ENCODE results near the gene HOXB6. TPM values are rescaled to one million over a fixed set of nuclear protein-coding genes. Genes with fewer than 3 reads are reported as not detected.
A peak's percentile ranks its signal among the peaks of the same experiment; 100 is the strongest.

Gene HOXB6
- total and polyA plus RNA-seq, 8 donors = 0.12 to 1.8 (median 0.69) TPM

DNA sequence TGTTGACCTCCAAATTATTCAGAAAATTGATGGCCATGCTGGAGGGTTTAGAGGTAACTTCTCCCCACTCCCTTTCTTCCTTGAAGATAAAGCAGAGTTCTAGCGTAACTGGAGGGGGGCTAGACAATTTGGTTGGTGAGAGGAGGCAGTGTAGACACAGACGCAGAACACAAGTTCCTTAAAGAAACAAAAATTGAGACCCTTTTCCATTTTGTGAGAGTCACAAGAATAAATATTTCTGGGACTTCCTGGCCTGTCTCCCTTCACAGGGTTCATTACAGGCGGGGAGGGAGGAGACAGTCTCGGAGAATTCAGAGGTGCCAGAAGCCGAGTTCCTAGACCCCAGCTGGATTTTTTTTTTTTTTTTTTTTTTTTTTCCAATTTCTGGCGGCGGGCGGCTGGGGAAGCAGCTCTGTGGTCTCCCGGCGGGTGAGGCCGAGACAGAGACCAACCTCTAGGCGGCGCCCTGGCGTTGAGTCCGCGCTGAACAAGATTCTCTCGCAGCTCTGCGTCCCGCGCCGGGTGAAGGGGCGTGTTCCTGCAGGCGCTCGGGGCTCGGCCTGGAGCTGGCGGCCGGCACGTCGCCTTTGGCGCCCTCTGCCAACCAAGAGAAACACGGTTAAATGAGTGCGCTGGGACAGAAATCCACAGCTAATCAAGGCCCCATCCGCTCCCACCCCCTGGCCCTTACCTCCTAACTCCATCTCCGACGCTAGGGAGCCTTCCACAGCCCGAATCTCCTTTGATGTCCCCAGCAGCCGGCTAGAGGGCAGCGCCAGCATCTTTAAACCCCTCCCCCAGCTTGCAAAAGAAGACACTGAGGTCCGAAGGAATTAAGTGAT lies 31.6 kb upstream of the HOXB6 start:
- peak; percentile 66 to 93 (median 87) for ATAC-seq
- no peak overlapping the region for H3K27ac ChIP-seq
- H3K27me3 ChIP-seq = peaks cover 0 to 63% (median 29%) of the 10 kb centered on the region in 4 donors
- FAIRE-seq = no peak
- TF ChIP-seq CTCF (IDR thresholded peaks at IDR 0.05) = peak in 3 of 4 donors; percentile 27 to 41 (median 39)
- no peaks in the 10 kb centered on the region for H3K4me1 ChIP-seq
- intact Hi-C loops (cut with DNase I) = no loop called here
- H3K9me3 ChIP-seq = no peaks in the 10 kb centered on the region
- DNase-seq = peak; percentile 39 to 90 (median 66)
- H3K36me3 ChIP-seq = no peaks in the 10 kb centered on the region
- no peak overlapping the region for H3K4me3 ChIP-seq
- WGBS, 2 donors = 4% methylated on average over 38 to 39 of the region's 39 CpGs

DNA sequence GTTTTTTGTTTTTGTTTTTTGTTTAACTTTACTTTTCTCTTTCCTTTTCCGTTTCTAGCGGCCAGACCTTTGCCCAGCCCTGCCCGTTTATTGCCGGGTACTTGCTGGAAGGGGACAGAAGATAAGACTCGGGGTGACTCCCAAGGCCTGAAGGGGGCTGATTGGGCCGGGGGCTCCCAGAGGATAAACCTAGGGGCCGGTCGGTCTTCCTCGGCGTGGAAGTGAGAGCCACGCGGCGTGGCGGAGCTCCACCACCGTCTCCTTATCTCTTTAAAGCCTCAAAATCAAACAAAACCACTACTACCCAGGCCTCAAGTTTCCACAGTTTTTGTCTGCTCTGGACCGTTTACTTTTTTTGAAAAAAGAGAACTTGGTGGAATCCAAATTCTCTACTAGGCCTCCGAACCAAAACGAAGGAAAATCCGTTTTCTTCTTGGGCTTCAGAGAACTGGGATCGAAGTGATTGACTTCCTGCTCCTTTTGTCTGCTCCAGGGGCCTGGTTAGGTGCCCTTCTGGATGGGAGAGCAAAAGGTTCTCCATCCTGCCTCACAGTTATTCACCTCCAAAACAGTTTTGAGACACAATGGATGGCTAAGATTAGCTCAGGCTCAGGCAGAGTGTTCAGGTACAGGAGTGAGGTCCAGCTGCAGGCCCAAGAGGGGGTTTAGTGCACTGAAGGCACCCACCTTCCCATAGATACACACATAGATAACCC lies 29.9 kb upstream of the HOXB6 start:
- Histone ChIP-seq H3K27me3 (peaks cover 1 to 71% (median 31%) of the 10 kb centered on the region in 4 donors), H3K4me3 (no peak overlapping the region), H3K4me1 (no peaks in the 10 kb centered on the region), H3K36me3 (no peaks in the 10 kb centered on the region), H3K27ac (no peak overlapping the region), H3K9me3 (no peaks in the 10 kb centered on the region)
- DNase-seq (no peak), ATAC-seq (no peak), FAIRE-seq (no peak)
- no peak for TF ChIP-seq CTCF (IDR thresholded peaks at IDR 0.05)
- intact Hi-C loops (cut with DNase I) = no loop called here
- 19 to 25% methylated on average over 20 of the region's 20 CpGs for WGBS, 2 donors

DNA sequence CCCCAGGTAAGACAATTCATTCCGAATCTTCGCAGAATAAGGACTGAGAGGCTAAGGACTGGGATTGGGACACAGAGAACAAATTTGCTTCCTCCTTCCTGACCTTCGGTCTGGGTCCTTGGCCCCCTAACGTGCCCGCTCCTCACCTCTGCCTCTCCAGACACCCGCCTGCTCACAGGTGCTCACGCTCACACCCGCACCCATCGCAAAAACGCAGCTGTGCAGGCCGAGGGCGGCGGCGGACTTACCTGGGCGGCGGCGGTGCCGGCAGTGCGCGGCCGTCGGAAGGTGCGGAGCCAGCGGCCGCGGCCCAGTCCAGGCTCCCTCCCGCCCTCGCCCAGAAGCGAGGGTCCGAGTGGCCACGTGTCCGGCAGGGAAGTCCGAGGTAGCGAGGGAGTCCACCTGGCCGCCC lies 28.5 kb upstream of the HOXB6 start:
- no peak for DNase-seq
- no peaks in the 10 kb centered on the region for H3K4me1 ChIP-seq

DNA sequence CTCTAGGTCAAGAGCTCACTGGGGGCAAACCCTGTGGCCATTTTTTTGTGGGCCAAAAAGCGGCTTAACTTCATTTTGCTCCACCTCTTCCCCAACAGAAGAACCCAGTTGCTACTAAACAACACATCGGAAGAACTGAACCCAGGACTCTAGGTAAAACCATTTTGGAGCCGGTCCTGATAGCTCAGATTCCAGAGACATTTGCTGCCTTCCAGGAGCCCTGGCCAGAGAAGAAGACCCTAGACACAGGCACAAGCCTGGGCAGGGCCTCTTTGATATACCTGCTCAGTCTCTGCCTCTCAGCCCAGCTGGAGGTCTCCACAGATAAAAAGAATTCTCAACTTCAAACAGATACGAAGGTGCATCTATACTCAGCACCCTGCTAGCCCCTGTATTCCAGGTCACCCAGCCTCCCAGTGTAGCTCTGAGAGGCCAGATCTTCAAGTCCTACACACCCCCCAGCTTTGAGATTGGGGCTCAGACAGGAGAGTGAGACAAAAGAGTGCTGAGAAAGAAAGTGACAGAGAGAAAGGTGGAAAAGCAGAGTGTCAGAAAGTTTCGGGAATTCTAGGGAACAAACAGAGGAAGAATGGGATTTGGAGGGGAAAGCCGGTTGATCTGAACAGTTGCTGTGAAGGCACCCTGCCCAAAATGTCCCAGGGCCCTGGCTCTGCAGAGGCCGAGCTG lies 27.9 kb upstream of the HOXB6 start:
- ATAC-seq = no peak
- no peaks in the 10 kb centered on the region for H3K36me3 ChIP-seq
- H3K4me3 ChIP-seq = no peak overlapping the region
- peaks cover 13 to 83% (median 35%) of the 10 kb centered on the region in 4 donors for H3K27me3 ChIP-seq
- DNase-seq = no peak
- no peak for TF ChIP-seq CTCF (IDR thresholded peaks at IDR 0.05)
- WGBS, 2 donors = 19 to 28% methylated on average over 7 of the region's 7 CpGs
- H3K4me1 ChIP-seq = no peaks in the 10 kb centered on the region
- H3K27ac ChIP-seq = no peak overlapping the region
- no peak for FAIRE-seq
- no peaks in the 10 kb centered on the region for H3K9me3 ChIP-seq
- intact Hi-C loops (cut with DNase I) = no loop called here

More for the DNA sequence above, 28.5 kb upstream of the HOXB6 start:
- Histone ChIP-seq H3K9me3 (no peaks in the 10 kb centered on the region), H3K27me3 (peaks cover 11 to 78% (median 31%) of the 10 kb centered on the region in 4 donors), H3K27ac (no peak overlapping the region), H3K36me3 (no peaks in the 10 kb centered on the region), H3K4me3 (no peak overlapping the region)
- 17% methylated on average over 35 of the region's 35 CpGs for WGBS, 2 donors
- FAIRE-seq (no peak), ATAC-seq (no peak)
- no peak for TF ChIP-seq CTCF (IDR thresholded peaks at IDR 0.05)
- intact Hi-C loops (cut with DNase I) = no loop called here
